GM18909 (cell line): ENCODE measurements around the gene PCDHB9.
"Not testable (repeated sequence)": the region's sequence is repeated elsewhere in the genome, so short reads cannot be mapped to it uniquely, and the experiment has no call there.

Source experiments
- ATAC-seq: cut with Tn5 transposase; IDR thresholded peaks from one replicate; pipeline ENCODE4 v1.9.1; 2021; ENCODE audit warnings: mild to moderate bottlenecking; ENCODE audit not compliant: unreplicated experiment, poor library complexity

Gene PCDHB9

DNA sequence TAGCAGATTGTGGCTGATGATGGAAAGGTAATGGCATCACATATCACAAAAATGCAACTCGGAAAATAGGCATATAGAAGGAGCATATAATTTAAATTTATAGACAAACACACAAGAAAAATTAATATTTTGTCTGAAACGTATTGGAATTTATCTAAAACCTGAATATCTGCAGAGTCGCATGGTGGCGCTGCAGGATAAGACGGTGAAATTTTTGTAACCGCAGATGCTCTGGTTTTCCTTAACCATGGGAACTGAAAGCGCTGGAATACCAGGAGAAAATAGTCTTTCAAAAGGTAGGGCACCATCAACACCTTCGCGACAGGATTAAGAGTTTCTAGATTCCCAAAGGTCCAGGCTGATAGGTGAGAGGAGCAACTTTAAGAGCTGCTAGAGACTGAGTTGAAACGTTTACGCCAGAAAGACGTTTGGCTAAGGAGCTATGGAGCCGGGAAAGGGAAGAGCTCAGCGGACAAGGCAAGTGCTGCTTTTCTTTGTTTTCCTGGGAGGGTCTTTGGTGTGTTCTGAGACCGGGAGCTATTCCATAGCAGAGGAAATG lies 47.2 kb downstream of the PCDHB9 start:
- ATAC-seq: no peak

GRCh38 chr5:141235922-141236321 lies 49.0 kb downstream of the PCDHB9 start:
- ATAC-seq: not testable (repeated sequence)

GRCh38 chr5:141236516-141237313 lies 49.8 kb downstream of the PCDHB9 start:
- no peak for ATAC-seq
